HEK293 (cell line): ENCODE data around the gene RB1.
A peak's percentile ranks its signal among the peaks of the same experiment; 100 is the strongest.

ENCODE experiments used
- CTCF ChIA-PET: fragments of 350-600 bp; formaldehyde crosslinking; extraction: SDS; loops from one replicate; lab custom pipeline; 2021; ENCODE audit warnings: antibody characterized with exemption; lab: Yijun Ruan, JAX
- POLR2A ChIA-PET: fragments of 300-600 bp; formaldehyde crosslinking; extraction: SDS; loops from one replicate; lab custom pipeline; 2020; ENCODE audit warnings: antibody characterized with exemption, inconsistent platforms; lab: Yijun Ruan, JAX
- H3K27ac ChIP-seq: fragments of 200-500 bp; sonication (Bioruptor generic); 2 replicates; pipeline ENCODE4 v1.5.1; 2014; ENCODE audit warnings: low read depth, low read length, control low read depth, inconsistent platforms; ENCODE audit errors: extremely low read depth
- H3K36me3 ChIP-seq, 2 experiments: fragments of 200-500 bp in 1 of 2; sonication (Bioruptor generic) in 1 of 2; 1 replicate in 1 of 2; 2 replicates in 1 of 2; pipeline ENCODE4 v1.5.1; 2014 to 2017; ENCODE audit warnings: inconsistent platforms in 2 of 2, low read length in 2 of 2; ENCODE audit not compliant: control insufficient read depth in 2 of 2, insufficient read depth in 1 of 2
- H3K4me1 ChIP-seq: fragments of 200-500 bp; sonication (Bioruptor generic); 2 replicates; pipeline ENCODE4 v1.5.1; 2014; ENCODE audit warnings: mild to moderate bottlenecking, low read length, inconsistent platforms; ENCODE audit not compliant: control insufficient read depth, insufficient read depth
- H3K4me3 ChIP-seq: 2 replicates; pipeline ENCODE4 v1.5.1; 2011; ENCODE audit warnings: low read depth, mild to moderate bottlenecking, control low read depth, low read length, moderate library complexity
- H3K9me3 ChIP-seq: fragments of 200-500 bp; sonication (Bioruptor generic); 2 replicates; pipeline ENCODE4 v1.5.1; 2014; ENCODE audit warnings: low read depth, low read length, inconsistent platforms; ENCODE audit not compliant: control insufficient read depth, insufficient read depth
- EGR2 ChIP-seq: fragments of 450-650 bp; formaldehyde crosslinking; IDR thresholded peaks from 2 replicates; pipeline ENCODE4 v1.5.1; 2016; ENCODE audit warnings: low read depth, missing biosample characterization, missing genetic modification characterization
- GLIS2 ChIP-seq: fragments of 450-650 bp; formaldehyde crosslinking; IDR thresholded peaks from 2 replicates; pipeline ENCODE4 v1.5.1; 2016; ENCODE audit warnings: missing biosample characterization, missing genetic modification characterization
- OVOL3 ChIP-seq: fragments of 450-650 bp; formaldehyde crosslinking; IDR thresholded peaks from 2 replicates; pipeline ENCODE4 v1.5.1; 2016; ENCODE audit warnings: missing biosample characterization, missing genetic modification characterization
- REPIN1 ChIP-seq: fragments of 450-650 bp; formaldehyde crosslinking; IDR thresholded peaks from 2 replicates; pipeline ENCODE4 v1.5.1; 2017; ENCODE audit warnings: missing biosample characterization, missing genetic modification characterization, low read depth
- SCRT2 ChIP-seq: fragments of 450-650 bp; formaldehyde crosslinking; IDR thresholded peaks from 2 replicates; pipeline ENCODE4 v1.5.1; 2016; ENCODE audit warnings: missing biosample characterization, missing genetic modification characterization
- SP2 ChIP-seq: fragments of 450-650 bp; formaldehyde crosslinking; IDR thresholded peaks from 2 replicates; pipeline ENCODE4 v1.5.1; 2016; ENCODE audit warnings: missing biosample characterization, missing genetic modification characterization
- YY1 ChIP-seq: fragments of 450-650 bp; formaldehyde crosslinking; IDR thresholded peaks from 2 replicates; pipeline ENCODE4 v1.5.1; 2018; ENCODE audit warnings: missing biosample characterization, missing genetic modification characterization
- ZFHX2 ChIP-seq: fragments of 450-650 bp; formaldehyde crosslinking; conservative IDR thresholded peaks from 2 replicates; pipeline ENCODE4 v1.5.1; 2016; ENCODE audit warnings: missing biosample characterization, missing genetic modification characterization
- ZNF112 ChIP-seq: fragments of 450-650 bp; formaldehyde crosslinking; IDR thresholded peaks from 2 replicates; pipeline ENCODE4 v1.5.0; 2017; ENCODE audit warnings: missing biosample characterization, missing genetic modification characterization
- ZNF2 ChIP-seq: fragments of 450-650 bp; formaldehyde crosslinking; IDR thresholded peaks from 2 replicates; pipeline ENCODE4 v1.5.1; 2016; ENCODE audit warnings: missing biosample characterization, missing genetic modification characterization
- ZNF211 ChIP-seq: fragments of 450-650 bp; formaldehyde crosslinking; IDR thresholded peaks from 2 replicates; pipeline ENCODE4 v1.5.1; 2016; ENCODE audit warnings: low read depth, missing biosample characterization, missing genetic modification characterization
- ZNF433 ChIP-seq: fragments of 450-650 bp; formaldehyde crosslinking; IDR thresholded peaks from 2 replicates; pipeline ENCODE4 v1.5.1; 2016; ENCODE audit warnings: missing biosample characterization, missing genetic modification characterization, low read depth
- ZNF623 ChIP-seq: fragments of 450-650 bp; formaldehyde crosslinking; IDR thresholded peaks from 2 replicates; pipeline ENCODE4 v1.5.1; 2016; ENCODE audit warnings: missing biosample characterization, missing genetic modification characterization
- ZNF701 ChIP-seq: fragments of 450-650 bp; formaldehyde crosslinking; IDR thresholded peaks from 2 replicates; pipeline ENCODE4 v1.5.1; 2016; ENCODE audit warnings: missing biosample characterization, missing genetic modification characterization
- ZNF777 ChIP-seq: fragments of 450-650 bp; formaldehyde crosslinking; IDR thresholded peaks from 2 replicates; pipeline ENCODE4 v1.5.1; 2017; ENCODE audit warnings: missing biosample characterization, missing genetic modification characterization, borderline replicate concordance
- ZNF792 ChIP-seq: fragments of 450-650 bp; formaldehyde crosslinking; IDR thresholded peaks from 2 replicates; pipeline ENCODE4 v1.5.1; 2016; ENCODE audit warnings: missing biosample characterization, missing genetic modification characterization
- ZXDB ChIP-seq: fragments of 450-650 bp; formaldehyde crosslinking; IDR thresholded peaks from 2 replicates; pipeline ENCODE4 v1.5.1; 2016; ENCODE audit warnings: missing biosample characterization, missing genetic modification characterization
- TF ChIP-seq, protein P1 (sequence below): fragments of 450-650 bp; formaldehyde crosslinking; IDR thresholded peaks from 2 replicates; pipeline ENCODE4 v1.5.1; 2017; ENCODE audit warnings: missing biosample characterization, missing genetic modification characterization
- TF ChIP-seq, protein P2 (sequence below): fragments of 450-650 bp; formaldehyde crosslinking; IDR thresholded peaks from 2 replicates; pipeline ENCODE4 v1.5.1; 2016; ENCODE audit warnings: missing biosample characterization, missing genetic modification characterization
- TF ChIP-seq, protein P3 (sequence below): fragments of 450-650 bp; formaldehyde crosslinking; IDR thresholded peaks from 2 replicates; pipeline ENCODE4 v1.5.1; 2016; ENCODE audit warnings: missing biosample characterization, missing genetic modification characterization
- TF ChIP-seq, protein P4 (sequence below): sonication (generic); formaldehyde crosslinking; IDR thresholded peaks from 2 replicates; pipeline ENCODE4 v1.8.1; 2022; ENCODE audit warnings: mild to moderate bottlenecking, moderate library complexity, missing genetic modification reagents

Gene RB1

DNA sequence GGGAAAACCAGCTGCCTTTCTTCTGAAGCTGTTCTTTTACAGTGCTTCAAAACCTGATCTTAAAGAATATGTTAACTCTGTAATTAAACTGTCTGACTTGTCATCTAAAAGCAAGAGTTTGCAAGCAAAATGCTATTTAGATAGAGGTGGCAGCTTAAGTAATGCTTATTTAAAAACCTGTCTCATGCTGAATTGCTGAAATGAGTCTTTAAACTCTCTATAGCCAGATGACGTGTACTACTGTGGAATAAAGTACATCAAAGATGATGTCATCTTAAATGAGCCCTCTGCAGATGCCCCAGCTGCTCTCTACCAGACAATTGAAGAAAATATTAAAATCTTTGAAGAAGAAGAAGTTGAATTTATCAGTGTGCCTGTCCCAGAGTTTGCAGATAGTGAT is 47.6 kb upstream of the RB1 start (continued):
- TF ChIP-seq, protein P1, sequence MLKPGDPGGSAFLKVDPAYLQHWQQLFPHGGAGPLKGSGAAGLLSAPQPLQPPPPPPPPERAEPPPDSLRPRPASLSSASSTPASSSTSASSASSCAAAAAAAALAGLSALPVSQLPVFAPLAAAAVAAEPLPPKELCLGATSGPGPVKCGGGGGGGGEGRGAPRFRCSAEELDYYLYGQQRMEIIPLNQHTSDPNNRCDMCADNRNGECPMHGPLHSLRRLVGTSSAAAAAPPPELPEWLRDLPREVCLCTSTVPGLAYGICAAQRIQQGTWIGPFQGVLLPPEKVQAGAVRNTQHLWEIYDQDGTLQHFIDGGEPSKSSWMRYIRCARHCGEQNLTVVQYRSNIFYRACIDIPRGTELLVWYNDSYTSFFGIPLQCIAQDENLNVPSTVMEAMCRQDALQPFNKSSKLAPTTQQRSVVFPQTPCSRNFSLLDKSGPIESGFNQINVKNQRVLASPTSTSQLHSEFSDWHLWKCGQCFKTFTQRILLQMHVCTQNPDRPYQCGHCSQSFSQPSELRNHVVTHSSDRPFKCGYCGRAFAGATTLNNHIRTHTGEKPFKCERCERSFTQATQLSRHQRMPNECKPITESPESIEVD: peak; percentile 87

DNA sequence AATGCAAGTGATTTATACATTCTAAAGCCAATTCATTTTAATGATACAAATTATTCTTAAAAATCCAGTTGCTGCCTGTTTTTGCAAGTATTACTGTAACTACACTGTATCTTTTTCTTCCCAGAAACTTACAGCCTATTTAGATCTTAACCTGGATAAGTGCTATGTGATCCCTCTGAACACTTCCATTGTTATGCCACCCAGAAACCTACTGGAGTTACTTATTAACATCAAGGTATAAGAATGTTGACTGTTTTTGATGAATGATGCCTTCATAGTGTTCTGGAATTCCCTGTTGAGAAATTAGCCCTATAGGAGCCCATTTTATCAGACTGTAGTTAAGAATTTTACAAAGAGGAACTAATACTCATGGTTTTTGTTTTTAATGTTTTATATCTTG is 45.5 kb upstream of the RB1 start:
- peaks cover 20 to 76% of the 10 kb centered on the region in 2 experiments for H3K36me3 ChIP-seq
- H3K4me3 ChIP-seq: no peak overlapping the region
- TF ChIP-seq ZNF112 (tag by site-specific recombination) (no peak), ZNF211 (no peak), ZNF2 (tag by site-specific recombination) (no peak), REPIN1 (tag by site-specific recombination) (no peak), SCRT2 (tag by site-specific recombination) (no peak), ZNF701 (tag by site-specific recombination) (no peak), ZNF433 (tag by site-specific recombination) (no peak), ZNF623 (tag by site-specific recombination) (no peak), SP2 (tag by site-specific recombination) (no peak), ZNF777 (tag by site-specific recombination) (no peak), ZFHX2 (no peak), EGR2 (tag by site-specific recombination) (no peak), GLIS2 (tag by site-specific recombination) (no peak), ZXDB (tag by site-specific recombination) (no peak), ZNF792 (no peak), OVOL3 (tag by site-specific recombination) (no peak), YY1 (tag by site-specific recombination) (no peak)
- TF ChIP-seq, protein P2, sequence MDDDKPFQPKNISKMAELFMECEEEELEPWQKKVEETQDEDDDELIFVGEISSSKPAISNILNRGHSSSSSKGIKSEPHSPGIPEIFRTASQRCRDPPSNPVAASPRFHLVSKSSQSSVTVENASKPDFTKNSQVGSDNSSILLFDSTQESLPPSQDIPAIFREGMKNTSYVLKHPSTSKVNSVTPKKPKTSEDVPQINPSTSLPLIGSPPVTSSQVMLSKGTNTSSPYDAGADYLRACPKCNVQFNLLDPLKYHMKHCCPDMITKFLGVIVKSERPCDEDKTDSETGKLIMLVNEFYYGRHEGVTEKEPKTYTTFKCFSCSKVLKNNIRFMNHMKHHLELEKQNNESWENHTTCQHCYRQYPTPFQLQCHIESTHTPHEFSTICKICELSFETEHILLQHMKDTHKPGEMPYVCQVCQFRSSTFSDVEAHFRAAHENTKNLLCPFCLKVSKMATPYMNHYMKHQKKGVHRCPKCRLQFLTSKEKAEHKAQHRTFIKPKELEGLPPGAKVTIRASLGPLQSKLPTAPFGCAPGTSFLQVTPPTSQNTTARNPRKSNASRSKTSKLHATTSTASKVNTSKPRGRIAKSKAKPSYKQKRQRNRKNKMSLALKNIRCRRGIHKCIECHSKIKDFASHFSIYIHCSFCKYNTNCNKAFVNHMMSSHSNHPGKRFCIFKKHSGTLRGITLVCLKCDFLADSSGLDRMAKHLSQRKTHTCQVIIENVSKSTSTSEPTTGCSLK (tag by site-specific recombination): no peak
- TF ChIP-seq, protein P3, sequence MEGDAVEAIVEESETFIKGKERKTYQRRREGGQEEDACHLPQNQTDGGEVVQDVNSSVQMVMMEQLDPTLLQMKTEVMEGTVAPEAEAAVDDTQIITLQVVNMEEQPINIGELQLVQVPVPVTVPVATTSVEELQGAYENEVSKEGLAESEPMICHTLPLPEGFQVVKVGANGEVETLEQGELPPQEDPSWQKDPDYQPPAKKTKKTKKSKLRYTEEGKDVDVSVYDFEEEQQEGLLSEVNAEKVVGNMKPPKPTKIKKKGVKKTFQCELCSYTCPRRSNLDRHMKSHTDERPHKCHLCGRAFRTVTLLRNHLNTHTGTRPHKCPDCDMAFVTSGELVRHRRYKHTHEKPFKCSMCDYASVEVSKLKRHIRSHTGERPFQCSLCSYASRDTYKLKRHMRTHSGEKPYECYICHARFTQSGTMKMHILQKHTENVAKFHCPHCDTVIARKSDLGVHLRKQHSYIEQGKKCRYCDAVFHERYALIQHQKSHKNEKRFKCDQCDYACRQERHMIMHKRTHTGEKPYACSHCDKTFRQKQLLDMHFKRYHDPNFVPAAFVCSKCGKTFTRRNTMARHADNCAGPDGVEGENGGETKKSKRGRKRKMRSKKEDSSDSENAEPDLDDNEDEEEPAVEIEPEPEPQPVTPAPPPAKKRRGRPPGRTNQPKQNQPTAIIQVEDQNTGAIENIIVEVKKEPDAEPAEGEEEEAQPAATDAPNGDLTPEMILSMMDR (tag by site-specific recombination): no peak
- TF ChIP-seq, protein P4, sequence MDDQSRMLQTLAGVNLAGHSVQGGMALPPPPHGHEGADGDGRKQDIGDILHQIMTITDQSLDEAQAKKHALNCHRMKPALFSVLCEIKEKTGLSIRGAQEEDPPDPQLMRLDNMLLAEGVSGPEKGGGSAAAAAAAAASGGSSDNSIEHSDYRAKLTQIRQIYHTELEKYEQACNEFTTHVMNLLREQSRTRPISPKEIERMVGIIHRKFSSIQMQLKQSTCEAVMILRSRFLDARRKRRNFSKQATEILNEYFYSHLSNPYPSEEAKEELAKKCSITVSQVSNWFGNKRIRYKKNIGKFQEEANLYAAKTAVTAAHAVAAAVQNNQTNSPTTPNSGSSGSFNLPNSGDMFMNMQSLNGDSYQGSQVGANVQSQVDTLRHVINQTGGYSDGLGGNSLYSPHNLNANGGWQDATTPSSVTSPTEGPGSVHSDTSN (CRISPR knock-in tag): no peak
- TF ChIP-seq, all 188 proteins: peak for 0
- Histone ChIP-seq H3K27ac (no peak overlapping the region), H3K9me3 (no peaks in the 10 kb centered on the region), H3K4me1 (0 out of 2 replicates have a peak, but pooled peaks cover 2% of the 10 kb centered on the region)
- CTCF ChIA-PET: no interaction called here
- POLR2A ChIA-PET: no interaction called here
